ENCODE data around the gene ARHGEF1.

ARHGEF1 gene

GRCh38 chr19:41882568-41883462, at the start of gene ARHGEF1:
ARHGEF1 (plus strand) TSS chr19:41883184; CDS start chr19:41888083, 4,899 bp downstream.
- DNase-seq: no peak

- DNase-seq: no peak
These were observed 44.8 kb upstream of the ARHGEF1 start for GRCh38 chr19:41837981-41838708.

DNA sequence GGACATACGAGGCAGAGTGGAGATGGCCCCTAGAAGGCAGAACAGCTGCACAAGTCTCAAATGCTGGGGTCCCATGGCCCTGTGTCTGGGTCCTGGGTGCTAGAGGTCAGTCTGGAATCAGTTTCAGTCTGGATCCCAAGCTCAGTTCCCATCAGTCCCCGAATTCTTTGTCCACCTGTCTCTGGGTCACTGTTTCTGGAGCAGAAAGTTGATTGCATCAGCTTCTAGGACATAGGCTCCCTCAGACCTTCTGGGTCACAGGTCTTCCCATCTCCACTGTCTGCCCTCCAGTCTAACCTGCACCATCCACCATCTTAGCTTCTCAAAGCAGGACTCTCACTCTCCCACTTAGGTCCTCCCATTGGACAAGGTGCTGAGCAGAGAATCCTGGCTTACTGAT, 43.8 kb upstream of the ARHGEF1 start:
- DNase-seq: no peak

DNA sequence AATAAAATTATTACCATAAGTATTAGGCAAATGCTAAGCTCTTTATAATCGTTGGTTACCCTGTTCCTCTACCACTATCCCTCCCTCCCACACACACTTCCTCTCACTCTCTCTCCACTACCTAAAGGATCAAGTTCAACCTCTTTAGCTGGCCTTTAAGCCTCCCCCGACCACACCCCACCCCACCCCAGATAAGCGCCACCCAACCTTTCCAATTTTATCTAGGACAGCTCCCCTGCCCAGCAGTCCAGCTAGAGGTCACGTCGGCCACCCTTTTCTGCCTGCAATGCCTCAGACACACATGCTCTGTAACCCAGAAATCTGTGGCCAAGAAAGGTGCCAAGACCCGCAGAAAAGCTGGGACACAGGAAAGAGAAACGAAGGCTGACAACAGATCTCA, 39.6 kb upstream of the ARHGEF1 start:
- DNase-seq: no peak

DNA sequence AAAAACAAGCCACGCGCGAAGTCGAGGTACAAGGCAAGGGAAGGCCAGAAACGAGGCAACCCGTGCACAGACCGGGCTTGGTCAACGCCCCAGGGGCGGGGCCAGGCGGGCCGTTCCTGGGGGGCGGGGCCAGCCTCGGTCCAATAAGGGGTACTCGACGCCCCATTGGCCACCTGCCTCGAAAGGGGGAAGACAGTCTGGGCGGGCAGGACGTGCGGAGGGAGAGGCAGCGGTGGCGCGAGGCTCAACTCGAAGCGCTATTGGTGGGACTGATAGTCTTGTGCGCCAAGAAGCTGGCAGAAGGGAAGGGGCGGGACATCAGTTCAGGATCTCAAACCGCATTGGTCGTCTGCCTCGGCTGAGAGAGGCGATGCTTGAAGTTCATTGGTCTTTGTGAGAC, 38.4 kb upstream of the ARHGEF1 start, which contains the start of gene LYPD4:
TSS of gene LYPD4 (minus strand) at position 83 of the 400 bp plus-strand sequence. CDS start 5,398 bp downstream, outside the sequence.
- no peak for DNase-seq

DNA sequence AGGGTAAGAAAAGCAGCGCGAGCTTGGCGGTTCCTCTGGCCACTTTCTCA, 38.2 kb upstream of the ARHGEF1 start, which contains the start of gene DMRTC2:
TSS of gene DMRTC2 (plus strand) at position 42 of the 50 bp plus-strand sequence. CDS start 2,387 bp downstream, outside the sequence.
- no peak for DNase-seq

- no peak for DNase-seq
These were observed 37.9 kb upstream of the ARHGEF1 start for GRCh38 chr19:41845051-41845590.

GRCh38 chr19:41847351-41848105, 35.5 kb upstream of the ARHGEF1 start:
- DNase-seq: no peak

GRCh38 chr19:41848666-41849065, 34.3 kb upstream of the ARHGEF1 start:
- DNase-seq: no peak

GRCh38 chr19:41849067-41849466, 33.9 kb upstream of the ARHGEF1 start:
- no peak for DNase-seq

GRCh38 chr19:41850381-41850780, 32.6 kb upstream of the ARHGEF1 start:
- DNase-seq: no peak

DNA sequence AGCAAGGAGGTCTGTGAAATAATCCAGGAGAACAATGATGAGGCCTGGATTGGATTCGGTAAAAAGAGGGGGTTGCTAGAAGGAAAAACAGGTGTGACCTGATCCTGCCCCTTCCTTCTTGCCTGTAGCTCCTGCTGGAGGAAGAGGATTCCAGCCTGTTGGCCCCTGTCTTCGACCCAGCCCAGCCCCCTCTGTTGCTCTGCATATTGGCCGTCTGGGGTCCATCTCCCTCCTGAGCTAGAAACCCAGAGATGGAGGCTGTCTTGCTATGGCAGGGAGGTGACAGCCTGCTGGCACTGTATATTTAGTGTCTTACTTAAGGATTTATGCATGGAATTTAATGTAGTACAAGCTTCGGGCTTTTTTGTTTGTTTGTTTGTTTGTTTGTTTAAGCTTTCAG, 31.5 kb upstream of the ARHGEF1 start:
- DNase-seq: no peak

- DNase-seq: no peak
These were observed 29.6 kb upstream of the ARHGEF1 start for GRCh38 chr19:41853344-41853743.

DNA sequence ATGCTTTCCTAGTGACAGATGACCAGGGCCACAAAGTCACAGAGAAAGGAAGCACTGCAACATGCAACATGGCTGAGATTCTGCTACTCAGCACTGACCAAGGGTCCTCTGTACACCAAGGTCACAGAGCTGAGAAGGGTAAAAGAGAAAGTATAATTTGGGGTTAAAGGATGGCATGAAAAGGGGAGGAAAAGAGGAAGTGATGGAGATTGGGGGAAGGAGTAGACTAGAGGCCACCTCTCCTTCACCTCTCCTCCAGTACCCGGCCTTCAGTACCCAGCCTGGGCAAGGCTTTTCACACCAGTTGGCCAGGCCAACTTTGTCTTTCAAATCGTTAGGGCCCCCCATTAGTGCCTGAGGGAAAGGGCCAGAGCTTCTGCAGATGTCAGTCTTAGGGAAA, 29.2 kb upstream of the ARHGEF1 start:
- no peak for DNase-seq

DNA sequence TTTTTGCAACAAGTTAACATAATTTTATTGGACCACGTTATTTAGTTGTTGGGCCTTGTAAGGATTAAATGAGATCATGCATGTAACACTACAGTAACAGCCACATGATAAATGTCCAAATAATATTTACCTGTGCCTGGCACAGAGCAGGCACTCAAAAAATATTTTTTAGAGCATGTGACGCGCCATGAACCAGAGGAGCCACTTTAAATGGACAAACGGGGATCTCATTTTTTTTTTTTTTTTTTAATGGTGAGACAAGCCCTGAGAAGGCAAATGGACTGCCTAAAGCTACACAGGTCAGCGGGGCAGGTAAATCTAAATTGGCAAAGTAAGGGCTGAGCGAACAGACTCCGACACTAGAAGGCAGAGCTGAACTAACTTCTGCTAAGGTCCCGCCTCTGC, 23.8 kb upstream of the ARHGEF1 start:
- DNase-seq: no peak

DNA sequence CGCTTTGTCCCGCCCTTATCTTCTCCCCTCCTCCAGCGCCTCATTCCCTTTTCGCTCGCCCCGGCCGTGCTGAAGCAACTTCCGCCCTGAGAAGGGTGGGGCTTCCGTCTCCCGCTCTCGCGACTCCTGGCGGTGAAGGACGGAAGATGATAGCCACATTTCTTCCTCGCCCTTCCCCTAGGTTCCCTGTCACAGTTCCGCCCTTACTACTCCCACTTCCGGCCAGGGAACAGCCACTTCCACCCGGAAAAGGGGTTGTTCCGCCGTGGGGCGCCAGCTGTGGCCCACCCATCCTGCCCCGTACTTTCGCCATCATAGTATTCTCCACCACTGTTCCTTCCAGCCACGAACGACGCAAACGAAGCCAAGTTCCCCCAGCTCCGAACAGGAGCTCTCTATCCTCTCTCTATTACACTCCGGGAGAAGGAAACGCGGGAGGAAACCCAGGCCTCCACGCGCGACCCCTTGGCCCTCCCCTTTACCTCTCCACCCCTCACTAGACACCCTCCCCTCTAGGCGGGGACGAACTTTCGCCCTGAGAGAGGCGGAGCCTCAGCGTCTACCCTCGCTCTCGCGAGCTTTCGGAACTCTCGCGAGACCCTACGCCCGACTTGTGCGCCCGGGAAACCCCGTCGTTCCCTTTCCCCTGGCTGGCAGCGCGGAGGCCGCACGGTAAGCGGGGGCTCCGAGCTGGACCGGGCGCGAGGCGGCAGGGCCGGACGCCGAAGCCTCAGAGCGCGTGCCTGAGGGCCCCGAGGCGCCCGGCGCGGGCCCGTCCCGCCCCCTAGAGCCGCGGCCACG, 23.2 kb upstream of the ARHGEF1 start, which contains the start of gene RPS19:
TSS of gene RPS19 (plus strand) at position 638 of the 801 bp plus-strand sequence. CDS start 520 bp downstream, outside the sequence.
- peak; percentile 92 for DNase-seq

DNA sequence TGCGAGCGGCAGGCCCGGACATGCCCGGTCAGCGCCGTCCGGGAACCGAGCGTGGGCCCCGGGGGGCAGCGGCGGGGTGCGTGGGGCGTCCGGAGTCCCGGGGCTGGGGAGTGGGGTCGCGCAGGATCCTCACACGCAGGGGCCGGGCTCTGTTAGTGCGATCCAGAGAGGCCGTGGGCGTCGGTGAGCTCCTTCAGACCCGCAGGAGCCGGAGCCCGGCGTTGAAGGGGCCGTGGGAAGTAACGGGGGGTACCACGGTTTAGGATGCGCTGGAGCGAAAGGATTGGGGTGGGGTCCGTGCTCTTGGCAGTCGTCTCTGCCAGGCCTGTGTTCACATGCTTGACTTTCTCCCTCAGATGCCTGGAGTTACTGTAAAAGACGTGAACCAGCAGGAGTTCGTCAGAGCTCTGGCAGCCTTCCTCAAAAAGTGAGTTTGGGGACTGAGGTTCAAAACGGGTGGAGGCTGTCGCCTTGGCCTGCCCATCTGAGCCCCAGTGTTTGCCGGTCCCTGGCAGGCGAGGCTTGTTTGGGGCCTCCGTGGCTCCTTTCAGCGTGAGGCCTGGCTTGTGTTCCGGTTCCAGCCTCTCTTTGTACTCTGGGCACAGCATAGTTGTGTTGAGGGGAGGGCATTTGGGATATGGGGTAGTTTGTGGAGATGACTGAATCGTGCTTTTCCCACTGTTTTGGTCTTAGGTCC, 22.4 kb upstream of the ARHGEF1 start:
- DNase-seq: no peak

- no peak for DNase-seq
These were observed 21.7 kb upstream of the ARHGEF1 start for GRCh38 chr19:41861116-41861768.

DNA sequence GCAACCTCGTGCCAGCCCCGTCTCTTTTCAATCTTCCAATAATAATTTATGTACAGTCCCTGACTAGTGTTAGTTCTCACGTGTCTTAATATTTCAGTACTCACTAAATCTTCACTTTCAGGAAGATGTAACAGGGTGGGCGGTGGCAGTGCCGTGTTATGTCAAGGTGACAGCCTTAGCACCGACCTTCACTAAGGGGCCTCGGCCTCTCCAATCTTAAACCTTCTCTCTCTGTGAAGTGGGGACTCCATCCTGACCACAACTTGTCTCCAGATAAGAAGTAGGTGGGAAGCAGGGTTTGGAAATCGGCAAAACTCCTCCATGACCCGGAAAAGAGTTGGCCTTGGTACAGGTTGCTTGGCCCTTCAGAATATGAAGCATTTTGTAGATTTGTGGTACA, 21.1 kb upstream of the ARHGEF1 start:
- no peak for DNase-seq

DNA sequence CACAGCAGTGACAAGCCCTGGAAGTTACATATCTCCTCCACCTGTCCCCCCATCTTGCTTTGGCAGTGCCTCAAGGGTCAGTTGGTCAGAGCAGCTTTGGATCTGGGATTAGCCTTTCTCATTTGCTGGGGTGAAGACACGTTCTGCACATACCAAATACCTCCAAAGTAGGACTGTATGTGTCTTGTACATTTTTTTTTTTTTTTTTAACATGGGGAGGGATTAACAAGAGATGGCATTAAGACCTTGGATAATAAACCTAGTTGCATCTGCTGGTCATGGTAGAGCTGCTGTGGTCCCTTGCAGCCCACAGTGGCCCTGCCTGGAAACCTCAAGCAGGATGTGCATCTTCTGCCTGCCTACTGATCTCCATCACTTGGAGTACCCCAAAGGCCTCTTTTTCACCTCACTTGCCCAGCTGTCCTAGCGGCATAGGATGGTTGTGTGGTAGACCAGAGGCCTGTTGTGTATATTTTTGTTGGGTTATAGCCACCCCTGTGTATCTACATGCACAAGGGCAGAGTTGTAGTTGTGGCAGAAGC, 20.5 kb upstream of the ARHGEF1 start:
- DNase-seq: no peak
